ENCODE measurements around the gene CCDC73. TPM values are rescaled to one million over a fixed set of nuclear protein-coding genes. Genes with fewer than 3 reads are reported as not detected.

CCDC73 gene
- polyA plus RNA-seq, 1 of the 3 experiments (the other 2 are of a cell fraction) = not detected

DNA sequence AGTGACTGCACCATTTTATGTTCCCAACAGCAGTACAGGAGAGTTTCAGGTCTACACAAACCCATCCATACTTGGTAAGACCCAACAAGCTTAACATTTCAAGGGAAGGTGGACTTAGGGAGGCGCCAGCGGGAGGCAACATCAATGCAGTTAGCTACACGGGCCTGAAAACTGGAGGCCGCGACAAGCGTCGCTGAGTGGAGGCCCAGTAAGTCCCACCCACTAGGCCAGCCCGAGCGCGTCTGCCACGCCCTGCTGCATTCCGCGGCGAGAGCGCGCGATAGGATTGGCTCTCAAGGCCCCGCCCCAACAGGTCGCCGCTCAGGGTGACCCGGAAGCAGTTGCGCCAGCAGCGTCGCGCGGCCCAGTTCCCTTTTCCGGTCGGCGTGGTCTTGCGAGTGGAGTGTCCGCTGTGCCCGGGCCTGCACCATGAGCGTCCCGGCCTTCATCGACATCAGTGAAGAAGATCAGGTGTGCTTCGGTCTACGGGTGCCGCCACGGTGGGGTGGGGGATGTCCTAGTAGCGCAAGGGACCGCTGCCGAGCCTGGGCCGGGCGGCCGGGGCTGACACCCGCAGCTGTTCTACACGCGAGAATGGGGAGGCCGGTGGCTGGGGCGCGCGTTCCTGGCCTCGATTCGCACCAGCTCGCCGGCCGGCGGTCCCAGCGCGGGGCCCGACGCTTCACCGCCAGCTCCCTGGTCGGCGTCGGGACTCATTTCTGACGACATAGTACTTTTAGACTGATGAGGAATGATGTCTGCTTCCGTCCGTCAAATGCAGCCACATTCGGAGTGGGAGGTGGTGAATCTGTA, 210.8 kb downstream of the CCDC73 start, which contains the start of gene EIF3M (continued):
- TF ChIP-seq RAD21 (IDR thresholded peaks at IDR 0.05; ENCODE audit: low read length) (no peak), EZH2phosphoT487 (IDR thresholded peaks at IDR 0.05; ENCODE audit: borderline replicate concordance, low read depth) (no peak), TCF12 (IDR thresholded peaks at IDR 0.05) (peak; percentile 20; the same call in 1 of the 2 replicates), CTCF (IDR thresholded peaks at IDR 0.05) (no peak), FOXM1 (IDR thresholded peaks at IDR 0.05; ENCODE audit: low read depth) (no peak), FOXJ3 (CRISPR knock-in tag; IDR thresholded peaks at IDR 0.05) (no peak)
- TF ChIP-seq, protein P1, sequence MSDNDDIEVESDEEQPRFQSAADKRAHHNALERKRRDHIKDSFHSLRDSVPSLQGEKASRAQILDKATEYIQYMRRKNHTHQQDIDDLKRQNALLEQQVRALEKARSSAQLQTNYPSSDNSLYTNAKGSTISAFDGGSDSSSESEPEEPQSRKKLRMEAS (IDR thresholded peaks at IDR 0.05; ENCODE audit: low read depth) = peak; percentile 98
- TF ChIP-seq, protein P2, sequence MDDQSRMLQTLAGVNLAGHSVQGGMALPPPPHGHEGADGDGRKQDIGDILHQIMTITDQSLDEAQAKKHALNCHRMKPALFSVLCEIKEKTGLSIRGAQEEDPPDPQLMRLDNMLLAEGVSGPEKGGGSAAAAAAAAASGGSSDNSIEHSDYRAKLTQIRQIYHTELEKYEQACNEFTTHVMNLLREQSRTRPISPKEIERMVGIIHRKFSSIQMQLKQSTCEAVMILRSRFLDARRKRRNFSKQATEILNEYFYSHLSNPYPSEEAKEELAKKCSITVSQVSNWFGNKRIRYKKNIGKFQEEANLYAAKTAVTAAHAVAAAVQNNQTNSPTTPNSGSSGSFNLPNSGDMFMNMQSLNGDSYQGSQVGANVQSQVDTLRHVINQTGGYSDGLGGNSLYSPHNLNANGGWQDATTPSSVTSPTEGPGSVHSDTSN (IDR thresholded peaks at IDR 0.05) = peak; percentile 31; the same call in 1 of the 2 replicates

- Histone ChIP-seq H3K36me3 (replicated peaks in 1 of 2; ENCODE audit: control insufficient read depth in 1 of 2, insufficient read depth in 2 of 2, low read length in 1 of 2) (no peaks in the 10 kb centered on the region), H3K4me2 (no peak overlapping the region)
- POLR2A ChIA-PET = no interaction called here
- TF ChIP-seq FOXJ3 (CRISPR knock-in tag; IDR thresholded peaks at IDR 0.05) = no peak
- TF ChIP-seq TEAD4 (IDR thresholded peaks at IDR 0.05; ENCODE audit: borderline replicate concordance, insufficient read depth) = no peak
- no peak for TF ChIP-seq USF2 (IDR thresholded peaks at IDR 0.05; ENCODE audit: borderline replicate concordance, low read depth, low read length)
- TF ChIP-seq GABPA (IDR thresholded peaks at IDR 0.05; ENCODE audit: low read depth) = no peak
- no peak for TF ChIP-seq GATA2 (CRISPR knock-in tag; IDR thresholded peaks at IDR 0.05)
- TF ChIP-seq MXI1 (IDR thresholded peaks at IDR 0.05; ENCODE audit: low read depth, low read length) = no peak
- TF ChIP-seq SMC3 (IDR thresholded peaks at IDR 0.05; ENCODE audit: low read depth, low read length) = no peak
- TF ChIP-seq RFX5 (IDR thresholded peaks at IDR 0.05; ENCODE audit: low read length) = no peak
- TF ChIP-seq EZH2phosphoT487 (IDR thresholded peaks at IDR 0.05; ENCODE audit: borderline replicate concordance, low read depth) = no peak
- no peak for TF ChIP-seq CTCF (IDR thresholded peaks at IDR 0.05)
- TF ChIP-seq SIN3A (IDR thresholded peaks at IDR 0.05; ENCODE audit: borderline replicate concordance, low read depth, low read length) = no peak
- no peak for TF ChIP-seq EP300 (IDR thresholded peaks at IDR 0.05; ENCODE audit: borderline replicate concordance in 1 of 2, low read depth in 1 of 2, low read length in 1 of 2)
- no peak for TF ChIP-seq TAF1 (IDR thresholded peaks at IDR 0.05; ENCODE audit: borderline replicate concordance, low read depth, low read length)
- TF ChIP-seq RAD21 (IDR thresholded peaks at IDR 0.05; ENCODE audit: low read length) = no peak
- TF ChIP-seq REST (IDR thresholded peaks at IDR 0.05; ENCODE audit: low read depth, low read length) = no peak
Measured at GRCh38 chr11:32581556-32581955, 212.9 kb downstream of the CCDC73 start.

More at GRCh38 chr11:32581556-32581955, 212.9 kb downstream of the CCDC73 start:
- no peak overlapping the region for H3K9ac ChIP-seq
- H3K9me3 ChIP-seq = no peaks in the 10 kb centered on the region
- H3K27me3 ChIP-seq (ENCODE audit: insufficient read depth) = no peaks in the 10 kb centered on the region; the same call in 1 of the 2 replicates
- DNase-seq = no peak
- H3K27ac ChIP-seq (ENCODE audit: low read depth in 2 of 2, low read length in 1 of 2) = no peak overlapping the region
- CTCF ChIA-PET = no interaction called here
- H3K9me2 ChIP-seq = no peaks in the 10 kb centered on the region
- peaks cover 12 to 20% of the 10 kb centered on the region in 2 experiments; a peak in 3 of 4 replicates for H3K4me1 ChIP-seq (ENCODE audit: control insufficient read depth in 1 of 2, insufficient read depth in 2 of 2, low read depth in 1 of 2, low read length in 1 of 2)
- no peak overlapping the region for H2AFZ ChIP-seq (ENCODE audit: low read depth)
- H3F3A ChIP-seq (replicated peaks; ENCODE audit: insufficient read depth) = no peaks in the 10 kb centered on the region
- peaks cover 21% of the 10 kb centered on the region for H4K20me1 ChIP-seq (ENCODE audit: insufficient read depth)
- 74% methylated on average over 3 of the region's 3 CpGs for WGBS (ENCODE audit: low lambda C conversion rate)
- no peak overlapping the region for H3K4me3 ChIP-seq (ENCODE audit: low read depth in 2 of 2, low read length in 1 of 2)
- H3K79me2 ChIP-seq (ENCODE audit: insufficient read depth) = peaks cover 29% of the 10 kb centered on the region

All from SK-N-SH (cell line).